K562 (cell line): Measurements from ENCODE around the gene CYCS. TPM values are rescaled to one million over a fixed set of nuclear protein-coding genes. Genes with fewer than 3 reads are reported as not detected.

ENCODE experiments used
- ELF4 ChIP-seq: fragments of 450-650 bp; formaldehyde crosslinking; IDR thresholded peaks from 2 replicates; pipeline ENCODE4 v1.4.0; 2022; ENCODE audit warnings: missing genetic modification characterization
- POLR2AphosphoS5 ChIP-seq: IDR thresholded peaks from 2 replicates; pipeline ENCODE4 v1.6.1; 2011; ENCODE audit warnings: mild to moderate bottlenecking, low read depth, low read length, moderate library complexity; ENCODE audit not compliant: control insufficient read depth, insufficient read depth
- RNF2 ChIP-seq: sonication (generic); IDR thresholded peaks from 2 replicates; pipeline ENCODE4 v1.6.1; 2016
- SMAD4 ChIP-seq: fragments of 250-450 bp; sonication (Bioruptor Pico); conservative IDR thresholded peaks from 2 replicates; pipeline ENCODE4 v1.8.0; 2021; ENCODE audit warnings: inconsistent platforms, mild to moderate bottlenecking, moderate library complexity
- TEAD4 ChIP-seq, 2 experiments: sonication (generic) in 1 of 2; formaldehyde crosslinking in 1 of 2; IDR thresholded peaks; 2 replicates each; pipeline versions ENCODE4 v1.6.1 to v1.8.0; 2012 to 2022; ENCODE audit warnings: borderline replicate concordance in 1 of 2, inconsistent platforms in 1 of 2, low read length in 1 of 2, mild to moderate bottlenecking in 1 of 2, missing genetic modification reagents in 1 of 2
- ZNF24 ChIP-seq: fragments of 450-650 bp; IDR thresholded peaks from 2 replicates; pipeline ENCODE4 v1.6.1; 2016
- polyA plus RNA-seq, 8 experiments: library from polyadenylated mRNA; depleted of rRNA in 4 of 8; stranded (reverse) in 5 of 8; unstranded in 3 of 8; fragments of >200 nt; fragmentation: Nextera tagmentation in 2 of 8; fragmentation: Illumina TruSeq in 1 of 8; extraction: Ambion mirVana in 2 of 8; extraction: Trizol in 1 of 8; gene quantifications; 2 replicates each; pipeline versions ENCODE4 v1.2.1 to v1.2.3, GENCODE V29; 2011 to 2014; ENCODE audit warnings: inconsistent platforms in 1 of 8, missing spikeins in 1 of 8
- total RNA-seq, 7 experiments: library from RNA; depleted of rRNA in 6 of 7; stranded (reverse); fragments of >200 nt in 6 of 7; fragmentation: Illumina TruSeq in 2 of 7; extraction: Trizol in 2 of 7; gene quantifications; 2 replicates each; pipeline versions ENCODE4 v1.2.1 to v1.2.3, GENCODE V29; 2011 to 2021; ENCODE audit warnings: low replicate concordance in 1 of 7
- TF ChIP-seq, protein P1 (sequence below), 2 experiments: fragments of 450-650 bp in 1 of 2; sonication (generic) in 1 of 2; formaldehyde crosslinking in 1 of 2; IDR thresholded peaks in 1 of 2; conservative IDR thresholded peaks in 1 of 2; 2 replicates each; pipeline versions ENCODE4 v1.6.1 to v1.8.1; 2016 to 2023; ENCODE audit warnings: mild to moderate bottlenecking in 2 of 2, moderate library complexity in 2 of 2, inconsistent platforms in 1 of 2, missing genetic modification reagents in 1 of 2
- TF ChIP-seq, protein P2 (sequence below), 2 experiments: fragments of 450-650 bp in 1 of 2; sonication (generic) in 1 of 2; formaldehyde crosslinking in 1 of 2; IDR thresholded peaks; 2 replicates each; pipeline versions ENCODE4 v1.7.1 to v1.9.0; 2016 to 2022; ENCODE audit warnings: inconsistent platforms in 1 of 2, mild to moderate bottlenecking in 1 of 2, missing genetic modification reagents in 1 of 2

Gene CYCS
- total and polyA plus RNA-seq, 9 of the 15 experiments (the other 6 are each of a cell fraction or from before 2014, with no cell fraction given) = 206 to 1,425 (median 438) TPM

DNA sequence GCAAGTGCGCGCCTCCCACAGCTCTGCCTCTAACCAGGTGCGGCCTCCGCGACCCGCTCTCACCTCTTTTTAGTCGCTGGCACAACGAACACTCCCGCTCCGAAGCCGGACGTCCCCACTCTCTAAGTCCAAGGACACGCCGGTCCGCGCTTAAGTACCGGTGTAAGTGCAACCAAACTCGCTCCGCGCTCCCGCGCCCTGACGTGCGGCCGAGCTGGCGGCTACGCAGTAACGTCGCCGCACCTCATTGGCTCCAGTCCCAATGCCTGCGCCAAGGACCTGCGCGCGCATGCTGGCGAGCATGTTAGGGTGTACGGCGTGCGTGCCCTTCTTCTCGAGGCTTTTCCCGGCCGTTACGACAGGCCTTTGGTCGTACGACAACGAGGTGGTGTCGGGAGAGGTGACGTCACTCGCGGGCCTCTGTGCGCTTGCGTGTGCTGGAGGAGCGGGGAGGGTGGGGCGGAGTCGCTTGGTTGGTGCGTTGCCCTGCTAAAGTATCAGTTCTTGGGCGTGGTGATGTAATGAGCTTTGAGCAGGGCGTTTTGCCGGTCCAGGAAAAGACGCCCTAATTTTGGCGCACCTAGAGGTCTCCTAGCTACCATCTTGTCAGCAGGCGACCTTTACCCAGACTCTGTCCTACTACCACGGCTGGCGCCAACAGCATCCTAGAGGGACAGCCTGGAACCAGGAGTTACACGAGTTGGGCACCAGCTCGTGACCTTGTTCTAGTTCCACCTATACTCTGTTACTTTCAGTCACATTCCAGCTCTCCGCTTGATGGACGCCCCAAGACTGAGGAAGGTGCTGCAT is at the start of gene CYCS (continued):
- TF ChIP-seq SMAD4 (CRISPR knock-in tag) (0 out of 2 replicates have a peak, but pooled peaks have one; percentile 28), ZNF24 (no peak), RNF2 (peak; percentile 82), TEAD4 (IDR thresholded peaks at IDR 0.05; ENCODE audit: low read length) (peak; percentile 45; the same call in 1 of the 2 replicates), TEAD4 (CRISPR knock-in tag; IDR thresholded peaks at IDR 0.05; ENCODE audit: borderline replicate concordance) (no peak), ELF4 (CRISPR knock-in tag) (0 out of 2 replicates have a peak, but pooled peaks have one; percentile 52), POLR2AphosphoS5 (peak; percentile 97)
- TF ChIP-seq, protein P1, sequence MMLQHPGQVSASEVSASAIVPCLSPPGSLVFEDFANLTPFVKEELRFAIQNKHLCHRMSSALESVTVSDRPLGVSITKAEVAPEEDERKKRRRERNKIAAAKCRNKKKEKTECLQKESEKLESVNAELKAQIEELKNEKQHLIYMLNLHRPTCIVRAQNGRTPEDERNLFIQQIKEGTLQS (IDR thresholded peaks at IDR 0.05) = peak; percentile 100
- TF ChIP-seq, protein P1 (CRISPR knock-in tag; conservative IDR thresholded peaks at IDR 0.05) = peak; percentile 73; the same call in 1 of the 2 replicates
- TF ChIP-seq, protein P2, sequence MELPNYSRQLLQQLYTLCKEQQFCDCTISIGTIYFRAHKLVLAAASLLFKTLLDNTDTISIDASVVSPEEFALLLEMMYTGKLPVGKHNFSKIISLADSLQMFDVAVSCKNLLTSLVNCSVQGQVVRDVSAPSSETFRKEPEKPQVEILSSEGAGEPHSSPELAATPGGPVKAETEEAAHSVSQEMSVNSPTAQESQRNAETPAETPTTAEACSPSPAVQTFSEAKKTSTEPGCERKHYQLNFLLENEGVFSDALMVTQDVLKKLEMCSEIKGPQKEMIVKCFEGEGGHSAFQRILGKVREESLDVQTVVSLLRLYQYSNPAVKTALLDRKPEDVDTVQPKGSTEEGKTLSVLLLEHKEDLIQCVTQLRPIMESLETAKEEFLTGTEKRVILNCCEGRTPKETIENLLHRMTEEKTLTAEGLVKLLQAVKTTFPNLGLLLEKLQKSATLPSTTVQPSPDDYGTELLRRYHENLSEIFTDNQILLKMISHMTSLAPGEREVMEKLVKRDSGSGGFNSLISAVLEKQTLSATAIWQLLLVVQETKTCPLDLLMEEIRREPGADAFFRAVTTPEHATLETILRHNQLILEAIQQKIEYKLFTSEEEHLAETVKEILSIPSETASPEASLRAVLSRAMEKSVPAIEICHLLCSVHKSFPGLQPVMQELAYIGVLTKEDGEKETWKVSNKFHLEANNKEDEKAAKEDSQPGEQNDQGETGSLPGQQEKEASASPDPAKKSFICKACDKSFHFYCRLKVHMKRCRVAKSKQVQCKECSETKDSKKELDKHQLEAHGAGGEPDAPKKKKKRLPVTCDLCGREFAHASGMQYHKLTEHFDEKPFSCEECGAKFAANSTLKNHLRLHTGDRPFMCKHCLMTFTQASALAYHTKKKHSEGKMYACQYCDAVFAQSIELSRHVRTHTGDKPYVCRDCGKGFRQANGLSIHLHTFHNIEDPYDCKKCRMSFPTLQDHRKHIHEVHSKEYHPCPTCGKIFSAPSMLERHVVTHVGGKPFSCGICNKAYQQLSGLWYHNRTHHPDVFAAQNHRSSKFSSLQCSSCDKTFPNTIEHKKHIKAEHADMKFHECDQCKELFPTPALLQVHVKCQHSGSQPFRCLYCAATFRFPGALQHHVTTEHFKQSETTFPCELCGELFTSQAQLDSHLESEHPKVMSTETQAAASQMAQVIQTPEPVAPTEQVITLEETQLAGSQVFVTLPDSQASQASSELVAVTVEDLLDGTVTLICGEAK (IDR thresholded peaks at IDR 0.05) = 0 out of 2 replicates have a peak, but pooled peaks have one; percentile 11
- TF ChIP-seq, protein P2 (CRISPR knock-in tag; IDR thresholded peaks at IDR 0.05) = no peak
